HL-60 (cell line): ENCODE data around the gene CFAP99.

ENCODE experiments used
- CTCF ChIP-seq: IDR thresholded peaks from one replicate; pipeline ENCODE4 v1.5.1; 2011; ENCODE audit warnings: low read length, control low read depth, inconsistent platforms; ENCODE audit not compliant: insufficient read depth
- TF ChIP-seq, protein P1 (sequence below): IDR thresholded peaks from 2 replicates; pipeline ENCODE4 v1.6.1; 2012; ENCODE audit warnings: low read depth; ENCODE audit not compliant: insufficient replicate concordance

DNA sequence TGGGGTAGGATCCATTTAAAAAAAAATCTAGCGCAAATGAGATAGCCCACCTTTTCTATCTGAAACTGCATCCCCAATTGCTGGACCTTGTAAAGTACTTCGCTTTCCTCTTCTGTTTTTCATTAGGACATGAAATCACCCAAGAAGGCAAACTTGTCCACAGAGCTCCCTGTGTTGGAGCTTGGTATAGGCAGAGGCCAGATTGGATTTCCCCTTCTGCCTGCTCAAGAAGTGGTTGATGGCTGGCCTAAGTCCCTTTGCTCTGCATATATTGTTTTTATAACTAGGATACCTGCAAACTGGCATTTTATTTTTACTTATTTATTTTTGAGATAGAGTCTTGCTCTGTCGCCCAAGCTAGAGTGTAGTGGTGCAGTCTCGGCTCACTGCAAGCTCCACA, 78.6 kb downstream of the CFAP99 start:
- TF ChIP-seq, protein P1, sequence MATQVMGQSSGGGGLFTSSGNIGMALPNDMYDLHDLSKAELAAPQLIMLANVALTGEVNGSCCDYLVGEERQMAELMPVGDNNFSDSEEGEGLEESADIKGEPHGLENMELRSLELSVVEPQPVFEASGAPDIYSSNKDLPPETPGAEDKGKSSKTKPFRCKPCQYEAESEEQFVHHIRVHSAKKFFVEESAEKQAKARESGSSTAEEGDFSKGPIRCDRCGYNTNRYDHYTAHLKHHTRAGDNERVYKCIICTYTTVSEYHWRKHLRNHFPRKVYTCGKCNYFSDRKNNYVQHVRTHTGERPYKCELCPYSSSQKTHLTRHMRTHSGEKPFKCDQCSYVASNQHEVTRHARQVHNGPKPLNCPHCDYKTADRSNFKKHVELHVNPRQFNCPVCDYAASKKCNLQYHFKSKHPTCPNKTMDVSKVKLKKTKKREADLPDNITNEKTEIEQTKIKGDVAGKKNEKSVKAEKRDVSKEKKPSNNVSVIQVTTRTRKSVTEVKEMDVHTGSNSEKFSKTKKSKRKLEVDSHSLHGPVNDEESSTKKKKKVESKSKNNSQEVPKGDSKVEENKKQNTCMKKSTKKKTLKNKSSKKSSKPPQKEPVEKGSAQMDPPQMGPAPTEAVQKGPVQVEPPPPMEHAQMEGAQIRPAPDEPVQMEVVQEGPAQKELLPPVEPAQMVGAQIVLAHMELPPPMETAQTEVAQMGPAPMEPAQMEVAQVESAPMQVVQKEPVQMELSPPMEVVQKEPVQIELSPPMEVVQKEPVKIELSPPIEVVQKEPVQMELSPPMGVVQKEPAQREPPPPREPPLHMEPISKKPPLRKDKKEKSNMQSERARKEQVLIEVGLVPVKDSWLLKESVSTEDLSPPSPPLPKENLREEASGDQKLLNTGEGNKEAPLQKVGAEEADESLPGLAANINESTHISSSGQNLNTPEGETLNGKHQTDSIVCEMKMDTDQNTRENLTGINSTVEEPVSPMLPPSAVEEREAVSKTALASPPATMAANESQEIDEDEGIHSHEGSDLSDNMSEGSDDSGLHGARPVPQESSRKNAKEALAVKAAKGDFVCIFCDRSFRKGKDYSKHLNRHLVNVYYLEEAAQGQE, result no peak
- TF ChIP-seq CTCF, result no peak
